Mammary epithelial cell (primary cell): Measurements from ENCODE around the gene BCL11B.

Experiments
- CTCF ChIP-seq, 2 donors: IDR thresholded peaks in 1 of 2; conservative IDR thresholded peaks in 1 of 2; 2 replicates each; pipeline ENCODE4 v1.5.1; 2011 to 2012; ENCODE audit warnings: inconsistent platforms in 2 of 2, low read length in 2 of 2, mild to moderate bottlenecking in 2 of 2, control low read depth in 1 of 2, low read depth in 1 of 2; ENCODE audit not compliant: insufficient read depth in 1 of 2; ENCODE audit errors: extremely low read depth in 1 of 2
- EZH2 ChIP-seq: IDR thresholded peaks from 2 replicates; pipeline ENCODE4 v1.6.1; 2012; ENCODE audit warnings: low read length, inconsistent platforms, borderline replicate concordance

- TF ChIP-seq CTCF (conservative IDR thresholded peaks at IDR 0.05 in 1 of 2, IDR thresholded peaks at IDR 0.05 in 1 of 2; ENCODE audit: extremely low read depth in 1 of 2, insufficient read depth in 1 of 2, low read depth in 1 of 2, low read length in 2 of 2): no peak
- no peak for TF ChIP-seq EZH2
These were observed 44.5 kb upstream of the BCL11B start for GRCh38 chr14:99316281-99317163.
